ENCODE measurements around the gene SLC9A9. TPM values are rescaled to one million over a fixed set of nuclear protein-coding genes. Genes with fewer than 3 reads are reported as not detected.

SLC9A9 gene
- total RNA-seq, 4 donors from 2014 or later = 1.7 to 8.2 (median 3.6) TPM

DNA sequence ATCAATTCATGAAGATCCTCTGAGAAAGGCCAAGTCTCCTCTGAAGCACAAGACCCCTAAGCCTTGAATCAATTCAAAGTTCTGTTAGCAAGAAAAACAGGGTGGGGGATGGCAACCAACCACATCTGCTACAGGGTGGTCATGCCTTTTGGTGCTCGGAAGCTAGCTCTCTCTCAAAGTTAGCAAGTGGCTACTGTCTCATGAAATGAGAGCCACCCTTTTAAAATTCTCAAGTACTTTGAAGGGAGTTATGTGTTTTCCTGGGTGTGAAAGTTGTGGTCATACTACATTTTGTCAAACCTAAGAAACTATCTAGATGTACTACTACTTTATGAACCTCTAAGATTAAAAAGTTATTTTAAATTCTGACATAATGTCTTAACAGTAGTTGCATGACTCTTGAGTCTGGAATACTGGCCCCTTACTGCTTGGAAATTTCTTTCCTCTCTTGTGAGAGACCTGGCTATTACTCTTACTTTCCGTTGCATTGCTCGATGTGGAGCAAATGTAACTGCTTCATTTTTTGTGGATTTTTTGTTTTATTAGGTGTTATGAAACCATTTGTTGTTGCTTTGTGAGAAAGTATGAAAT is 612.6 kb downstream of the SLC9A9 start:
- intact Hi-C loops (cut with DNase I; ENCODE audit: low total_unique reads) (no loop called here), in situ Hi-C loops (cut with MboI; ENCODE audit: low sequenced_read_pairs in 4 of 4) (no loop called here)
- no peak for TF ChIP-seq CTCF (IDR thresholded peaks at IDR 0.05 in 4 of 5, conservative IDR thresholded peaks at IDR 0.05 in 1 of 5)
- no peak for TF ChIP-seq POLR2A (IDR thresholded peaks at IDR 0.05)
- Histone ChIP-seq H3K27me3 (no peaks in the 10 kb centered on the region), H3K4me1 (no peaks in the 10 kb centered on the region), H3K4me3 (no peak overlapping the region), H3K27ac (no peak overlapping the region), H3K36me3 (no peaks in the 10 kb centered on the region), H3K9me3 (no peaks in the 10 kb centered on the region)
- ATAC-seq (no peak), DNase-seq (no peak)

GRCh38 chr3:143234526-143234925 is 613.7 kb downstream of the SLC9A9 start:
- Histone ChIP-seq H3K36me3 (no peaks in the 10 kb centered on the region), H3K9me3 (no peaks in the 10 kb centered on the region), H3K4me3 (no peak overlapping the region), H3K27ac (no peak overlapping the region), H3K4me1 (no peaks in the 10 kb centered on the region), H3K27me3 (no peaks in the 10 kb centered on the region)
- DNase-seq (no peak), ATAC-seq (no peak)
- TF ChIP-seq CTCF (IDR thresholded peaks at IDR 0.05 in 4 of 5, conservative IDR thresholded peaks at IDR 0.05 in 1 of 5) (no peak), POLR2A (IDR thresholded peaks at IDR 0.05) (no peak)
- in situ Hi-C loops (cut with MboI; ENCODE audit: low sequenced_read_pairs in 4 of 4) = no loop called here
- intact Hi-C loops (cut with DNase I; ENCODE audit: low total_unique reads) = no loop called here

- no peak for ATAC-seq
- no peaks in the 10 kb centered on the region for H3K36me3 ChIP-seq
- no peak for DNase-seq
- H3K4me3 ChIP-seq = no peak overlapping the region
- intact Hi-C loops (cut with DNase I; ENCODE audit: low total_unique reads) (no loop called here), in situ Hi-C loops (cut with MboI; ENCODE audit: low sequenced_read_pairs in 4 of 4) (no loop called here)
- H3K27ac ChIP-seq = no peak overlapping the region
- no peaks in the 10 kb centered on the region for H3K9me3 ChIP-seq
- H3K27me3 ChIP-seq = no peaks in the 10 kb centered on the region
- no peaks in the 10 kb centered on the region for H3K4me1 ChIP-seq
- TF ChIP-seq POLR2A (IDR thresholded peaks at IDR 0.05) (no peak), CTCF (IDR thresholded peaks at IDR 0.05 in 4 of 5, conservative IDR thresholded peaks at IDR 0.05 in 1 of 5) (no peak)
Observed at GRCh38 chr3:143232981-143233380, 615.3 kb downstream of the SLC9A9 start.

- TF ChIP-seq POLR2A (IDR thresholded peaks at IDR 0.05) = no peak
- TF ChIP-seq CTCF (IDR thresholded peaks at IDR 0.05 in 4 of 5, conservative IDR thresholded peaks at IDR 0.05 in 1 of 5) = no peak
- H3K4me1 ChIP-seq = no peaks in the 10 kb centered on the region
Observed at GRCh38 chr3:143228405-143228804, 619.9 kb downstream of the SLC9A9 start.

More at GRCh38 chr3:143228405-143228804, 619.9 kb downstream of the SLC9A9 start:
- no peak overlapping the region for H3K4me3 ChIP-seq
- DNase-seq = no peak
- H3K36me3 ChIP-seq = no peaks in the 10 kb centered on the region
- no peaks in the 10 kb centered on the region for H3K27me3 ChIP-seq
- no peaks in the 10 kb centered on the region for H3K9me3 ChIP-seq
- in situ Hi-C loops (cut with MboI; ENCODE audit: low sequenced_read_pairs in 4 of 4) = no loop called here
- H3K27ac ChIP-seq = no peak overlapping the region
- ATAC-seq = no peak
- intact Hi-C loops (cut with DNase I; ENCODE audit: low total_unique reads) = no loop called here
